HL-60 (cell line): ENCODE results near the gene GFI1B.

ENCODE experiments used
- DNase-seq, 2 experiments: peaks; one replicate each; pipeline ENCODE4 v3.0.0-alpha.2; 2010 to 2020; ENCODE audit warnings: low read depth in 1 of 2, low spot score in 1 of 2
- H3K27ac ChIP-seq: fragments of 250-450 bp; sonication (Bioruptor Pico); replicated peaks from 2 replicates; pipeline ENCODE4 v1.5.1; 2020; ENCODE audit warnings: mild to moderate bottlenecking, moderate library complexity
- H3K27me3 ChIP-seq: fragments of 250-450 bp; sonication (Bioruptor Pico); 2 replicates; pipeline ENCODE4 v1.5.1; 2021; ENCODE audit warnings: mild to moderate bottlenecking, moderate library complexity; ENCODE audit not compliant: insufficient read depth, poor library complexity, severe bottlenecking
- H3K4me3 ChIP-seq: replicated peaks from 2 replicates; pipeline ENCODE4 v1.5.1; 2011; ENCODE audit warnings: mild to moderate bottlenecking, control low read depth, low read length; ENCODE audit not compliant: insufficient read depth
- CTCF ChIP-seq: IDR thresholded peaks from one replicate; pipeline ENCODE4 v1.5.1; 2011; ENCODE audit warnings: low read length, control low read depth, inconsistent platforms; ENCODE audit not compliant: insufficient read depth
- GABPA ChIP-seq: IDR thresholded peaks from 2 replicates; pipeline ENCODE4 v1.6.1; 2012; ENCODE audit warnings: low read depth
- POLR2AphosphoS5 ChIP-seq: IDR thresholded peaks from 2 replicates; pipeline ENCODE4 v1.6.1; 2012; ENCODE audit warnings: low read depth
- SPI1 ChIP-seq: IDR thresholded peaks from 2 replicates; pipeline ENCODE4 v1.6.1; 2012; ENCODE audit warnings: low read depth, mild to moderate bottlenecking, borderline replicate concordance
- TF ChIP-seq, protein P1 (sequence below): IDR thresholded peaks from 2 replicates; pipeline ENCODE4 v1.6.1; 2012; ENCODE audit warnings: low read depth; ENCODE audit not compliant: insufficient replicate concordance

Gene GFI1B

DNA sequence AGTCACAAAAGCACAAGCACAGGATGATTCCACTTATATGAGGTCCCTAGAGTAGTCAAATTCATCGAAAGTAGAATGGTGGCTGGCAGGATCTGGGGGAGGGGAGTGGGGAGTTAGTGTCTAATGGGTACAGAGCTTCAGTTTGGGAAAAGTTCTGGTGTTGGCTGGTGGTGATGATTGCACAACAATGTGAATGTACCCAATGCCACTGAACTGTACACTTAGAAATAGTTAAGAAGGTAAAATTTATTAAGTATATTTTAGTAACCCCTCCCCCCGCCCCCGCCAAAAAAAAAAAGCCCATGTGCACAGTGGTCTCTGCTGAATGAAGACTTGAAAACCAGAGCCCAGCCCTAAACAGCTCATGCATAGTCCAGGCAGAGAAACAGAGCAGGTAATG lies 27.5 kb downstream of the GFI1B start:
- TF ChIP-seq GABPA (no peak), CTCF (no peak), POLR2AphosphoS5 (no peak)
- DNase-seq: no peak
- Histone ChIP-seq H3K4me3 (no peak overlapping the region), H3K27ac (no peak overlapping the region), H3K27me3 (no peaks in the 10 kb centered on the region)

GRCh38 chr9:133006731-133007352 lies 28.3 kb downstream of the GFI1B start:
- no peak for DNase-seq
- Histone ChIP-seq H3K4me3 (no peak overlapping the region), H3K27me3 (no peaks in the 10 kb centered on the region), H3K27ac (no peak overlapping the region)
- no peak for TF ChIP-seq GABPA
- no peak for TF ChIP-seq CTCF
- no peak for TF ChIP-seq SPI1
- TF ChIP-seq, protein P1, sequence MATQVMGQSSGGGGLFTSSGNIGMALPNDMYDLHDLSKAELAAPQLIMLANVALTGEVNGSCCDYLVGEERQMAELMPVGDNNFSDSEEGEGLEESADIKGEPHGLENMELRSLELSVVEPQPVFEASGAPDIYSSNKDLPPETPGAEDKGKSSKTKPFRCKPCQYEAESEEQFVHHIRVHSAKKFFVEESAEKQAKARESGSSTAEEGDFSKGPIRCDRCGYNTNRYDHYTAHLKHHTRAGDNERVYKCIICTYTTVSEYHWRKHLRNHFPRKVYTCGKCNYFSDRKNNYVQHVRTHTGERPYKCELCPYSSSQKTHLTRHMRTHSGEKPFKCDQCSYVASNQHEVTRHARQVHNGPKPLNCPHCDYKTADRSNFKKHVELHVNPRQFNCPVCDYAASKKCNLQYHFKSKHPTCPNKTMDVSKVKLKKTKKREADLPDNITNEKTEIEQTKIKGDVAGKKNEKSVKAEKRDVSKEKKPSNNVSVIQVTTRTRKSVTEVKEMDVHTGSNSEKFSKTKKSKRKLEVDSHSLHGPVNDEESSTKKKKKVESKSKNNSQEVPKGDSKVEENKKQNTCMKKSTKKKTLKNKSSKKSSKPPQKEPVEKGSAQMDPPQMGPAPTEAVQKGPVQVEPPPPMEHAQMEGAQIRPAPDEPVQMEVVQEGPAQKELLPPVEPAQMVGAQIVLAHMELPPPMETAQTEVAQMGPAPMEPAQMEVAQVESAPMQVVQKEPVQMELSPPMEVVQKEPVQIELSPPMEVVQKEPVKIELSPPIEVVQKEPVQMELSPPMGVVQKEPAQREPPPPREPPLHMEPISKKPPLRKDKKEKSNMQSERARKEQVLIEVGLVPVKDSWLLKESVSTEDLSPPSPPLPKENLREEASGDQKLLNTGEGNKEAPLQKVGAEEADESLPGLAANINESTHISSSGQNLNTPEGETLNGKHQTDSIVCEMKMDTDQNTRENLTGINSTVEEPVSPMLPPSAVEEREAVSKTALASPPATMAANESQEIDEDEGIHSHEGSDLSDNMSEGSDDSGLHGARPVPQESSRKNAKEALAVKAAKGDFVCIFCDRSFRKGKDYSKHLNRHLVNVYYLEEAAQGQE: no peak
- TF ChIP-seq POLR2AphosphoS5: no peak

DNA sequence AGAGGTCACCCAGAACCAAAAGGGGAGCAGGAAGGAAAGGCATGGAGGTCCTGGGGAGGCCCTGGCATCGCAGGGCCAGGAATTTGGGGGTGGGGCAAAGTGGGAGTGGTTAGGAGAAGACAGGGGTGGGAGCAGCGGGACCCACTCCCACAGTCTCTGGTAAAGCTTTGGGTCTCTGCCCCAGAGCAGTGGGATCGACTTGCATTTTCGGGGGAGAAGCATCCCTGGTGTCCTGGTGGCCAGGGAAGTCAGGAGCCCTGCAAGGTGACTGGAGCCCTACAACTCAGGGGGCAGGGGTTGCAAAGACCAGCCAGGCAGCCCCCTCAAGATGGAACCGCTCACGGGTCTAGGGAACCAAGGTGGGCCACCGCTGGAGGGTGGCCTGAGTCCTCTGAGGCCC lies 29.9 kb downstream of the GFI1B start:
- Histone ChIP-seq H3K27ac (no peak overlapping the region), H3K27me3 (no peaks in the 10 kb centered on the region), H3K4me3 (no peak overlapping the region)
- TF ChIP-seq CTCF (no peak), POLR2AphosphoS5 (no peak), GABPA (no peak), SPI1 (no peak)
- TF ChIP-seq, protein P1: no peak
- DNase-seq: no peak

- TF ChIP-seq GABPA: no peak
- no peak for TF ChIP-seq POLR2AphosphoS5
- TF ChIP-seq, protein P1: no peak
- TF ChIP-seq SPI1: no peak
- TF ChIP-seq CTCF: no peak
- DNase-seq: no peak
Measured at GRCh38 chr9:133008824-133009223, 30.3 kb downstream of the GFI1B start.

More at GRCh38 chr9:133008824-133009223, 30.3 kb downstream of the GFI1B start:
- Histone ChIP-seq H3K4me3 (no peak overlapping the region), H3K27me3 (no peaks in the 10 kb centered on the region), H3K27ac (no peak overlapping the region)
